Fibroblast of skin of back (primary cell): ENCODE results near the gene HCST.
"Not testable (repeated sequence)": the region's sequence is repeated elsewhere in the genome, so short reads cannot be mapped to it uniquely, and the experiment has no call there.

Experiments
- DNase-seq: peaks from one replicate; pipeline ENCODE4 v3.0.0-alpha.2; 2013

HCST gene

DNA sequence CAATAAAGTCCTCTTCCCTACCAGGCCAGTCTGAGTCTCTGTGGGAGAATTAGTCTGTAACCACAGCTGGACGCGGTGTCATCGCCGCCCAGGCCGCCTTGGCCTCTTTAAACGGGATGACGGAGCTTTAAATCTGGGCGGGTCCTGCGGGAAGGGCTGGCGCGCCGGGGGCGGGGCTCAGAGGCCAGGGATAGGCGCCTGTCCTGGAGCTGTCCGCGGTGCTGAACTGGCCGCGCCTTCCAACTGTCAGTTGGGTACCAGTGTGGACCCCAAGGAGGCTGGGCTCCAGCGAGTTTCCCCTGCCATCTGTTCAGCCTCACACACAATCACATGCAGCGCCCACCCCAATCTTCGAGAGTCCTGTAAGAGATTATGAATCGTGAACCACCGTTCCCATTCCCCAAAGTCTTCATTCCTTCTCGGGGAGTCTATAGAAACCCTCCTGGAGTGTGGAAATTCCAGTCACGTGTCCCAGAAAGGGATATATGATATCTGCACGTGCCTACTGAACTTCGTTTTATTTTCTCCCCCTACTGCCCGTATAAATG, 22.5 kb upstream of the HCST start:
- peak; percentile 90 for DNase-seq

DNA sequence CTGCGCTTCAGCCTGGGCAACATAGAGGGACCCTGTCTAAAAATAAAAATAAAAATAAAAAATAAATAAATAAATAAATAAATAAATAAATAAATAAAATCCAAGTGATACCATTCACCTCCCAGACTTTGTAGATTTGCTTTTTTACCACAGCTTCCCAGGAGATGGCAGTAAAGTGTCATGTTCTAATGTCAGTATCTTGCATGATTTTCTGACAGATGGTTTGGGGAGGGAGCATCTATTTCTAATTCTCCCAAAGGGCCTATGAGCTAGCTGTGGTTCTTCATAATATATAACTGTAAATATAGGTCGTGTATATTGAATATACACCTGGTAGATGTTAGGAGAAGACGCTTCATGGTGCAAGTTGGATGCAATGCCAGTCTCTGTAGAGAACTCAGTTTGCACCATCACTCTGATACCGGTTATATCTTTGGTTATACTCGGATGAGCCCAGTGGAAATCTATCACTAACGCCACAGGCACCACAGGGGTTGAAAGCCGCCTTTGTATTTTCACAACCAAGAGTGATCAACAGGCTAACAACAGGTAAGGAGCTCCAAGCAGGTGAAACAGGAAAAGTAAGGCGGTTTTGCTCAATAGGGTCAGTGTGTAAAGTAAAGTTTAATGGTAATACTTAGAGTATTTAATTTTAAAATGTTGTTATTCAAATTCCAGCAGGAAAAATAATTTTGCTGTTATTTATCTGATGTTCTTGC, 20.1 kb upstream of the HCST start:
- peak; percentile 80 for DNase-seq

DNA sequence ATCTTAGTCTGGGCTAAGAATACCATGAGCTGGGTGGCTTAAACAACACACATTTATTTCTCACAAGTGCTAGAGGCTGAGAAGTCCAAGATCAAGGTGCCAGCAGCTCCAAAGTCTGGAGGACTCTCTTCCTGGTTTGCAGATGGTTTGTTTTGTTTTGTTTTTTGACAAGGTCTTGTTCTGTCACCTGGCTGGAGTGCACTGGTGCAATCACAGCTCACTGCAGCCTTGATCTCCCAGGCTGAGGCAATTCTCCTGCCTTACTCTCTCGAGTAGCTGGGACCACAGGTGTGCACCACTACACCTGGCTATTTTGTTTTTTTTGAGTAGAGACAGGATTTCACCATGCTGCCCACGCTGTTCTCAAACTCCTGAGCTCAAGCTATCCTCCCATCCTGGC, 18.4 kb upstream of the HCST start:
- no peak for DNase-seq

DNA sequence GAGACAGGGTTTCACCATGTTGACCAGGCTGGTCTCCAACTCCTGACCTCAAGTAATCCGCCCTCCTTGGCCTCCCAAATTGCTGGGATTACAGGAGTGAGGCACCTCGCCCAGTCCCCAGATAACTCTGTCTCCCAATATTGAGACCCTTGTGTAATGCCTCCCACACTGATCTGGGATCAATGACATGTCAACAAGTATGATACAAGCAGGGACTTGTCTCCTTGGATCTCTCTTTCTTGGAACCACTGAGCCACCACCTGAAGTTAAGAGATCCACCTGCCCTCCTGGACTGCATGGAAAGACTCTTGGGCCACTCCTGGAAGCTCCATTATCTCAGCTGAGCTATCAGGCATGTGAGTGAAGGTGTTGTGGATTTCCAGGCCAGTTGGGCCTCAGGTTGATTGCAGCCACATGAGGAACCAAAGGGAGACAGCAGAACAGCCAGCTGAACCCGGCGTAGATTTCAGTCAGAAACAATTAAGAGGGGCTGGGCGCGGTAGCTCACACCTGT, 17.0 kb upstream of the HCST start:
- DNase-seq: no peak

DNA sequence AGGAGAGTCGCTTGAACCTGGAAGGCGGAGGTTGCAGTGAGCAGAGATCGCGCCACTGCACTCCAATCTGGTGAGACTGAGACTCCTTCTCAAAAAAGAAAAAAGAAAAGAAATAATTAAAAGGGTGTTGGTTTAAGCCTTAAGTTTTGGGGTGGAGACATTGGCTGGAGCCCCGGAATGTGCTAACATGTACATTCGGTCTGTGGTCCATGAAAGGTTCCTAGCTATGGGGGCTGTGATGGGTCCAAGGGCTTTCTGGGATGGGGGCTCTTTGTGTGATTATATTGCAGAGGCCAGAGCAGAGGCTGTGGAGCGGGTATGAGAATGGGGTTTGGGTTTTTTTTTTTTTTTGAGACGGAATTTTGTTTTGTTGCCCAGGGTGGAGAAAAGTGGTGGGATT, 16.4 kb upstream of the HCST start:
- no peak for DNase-seq

DNA sequence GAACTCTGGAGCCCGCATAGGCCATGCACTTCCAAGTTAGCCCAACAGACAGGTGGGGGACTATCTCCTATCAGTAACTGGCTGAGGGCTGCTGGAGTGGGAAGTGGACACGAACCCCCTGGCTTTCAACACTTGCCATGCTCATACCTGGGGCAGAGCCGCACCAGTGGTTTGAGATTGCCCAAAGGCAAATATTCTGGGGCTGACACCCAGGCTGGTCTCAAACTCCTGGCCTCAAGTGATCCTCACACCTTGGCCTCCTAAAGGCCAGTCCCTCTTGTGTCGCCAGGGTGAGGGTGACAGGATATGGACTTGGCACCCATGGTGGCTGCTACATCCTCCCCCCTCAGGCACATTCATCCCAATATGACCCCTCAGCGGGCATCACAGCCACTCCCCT, 15.1 kb upstream of the HCST start:
- no peak for DNase-seq

DNA sequence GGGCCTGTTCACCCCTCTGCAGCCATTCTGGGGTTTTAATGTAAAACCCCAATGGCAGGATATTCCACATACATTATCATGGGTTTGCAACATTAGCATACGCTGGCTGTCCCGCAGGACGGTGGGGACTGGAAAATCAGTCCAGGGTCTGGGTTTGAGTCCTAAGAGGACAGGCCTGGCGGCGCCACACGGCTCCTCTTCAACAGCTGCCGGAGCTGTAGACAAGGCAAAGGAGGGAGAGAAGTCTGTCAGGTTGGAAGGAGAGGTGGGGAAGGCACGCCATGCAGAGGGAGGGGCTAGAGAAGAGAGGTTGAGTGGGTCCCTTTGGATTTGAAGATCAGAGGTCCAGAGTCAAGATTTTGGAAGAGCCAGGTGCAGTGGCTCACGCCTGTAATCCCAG, 13.9 kb upstream of the HCST start:
- DNase-seq: no peak

DNA sequence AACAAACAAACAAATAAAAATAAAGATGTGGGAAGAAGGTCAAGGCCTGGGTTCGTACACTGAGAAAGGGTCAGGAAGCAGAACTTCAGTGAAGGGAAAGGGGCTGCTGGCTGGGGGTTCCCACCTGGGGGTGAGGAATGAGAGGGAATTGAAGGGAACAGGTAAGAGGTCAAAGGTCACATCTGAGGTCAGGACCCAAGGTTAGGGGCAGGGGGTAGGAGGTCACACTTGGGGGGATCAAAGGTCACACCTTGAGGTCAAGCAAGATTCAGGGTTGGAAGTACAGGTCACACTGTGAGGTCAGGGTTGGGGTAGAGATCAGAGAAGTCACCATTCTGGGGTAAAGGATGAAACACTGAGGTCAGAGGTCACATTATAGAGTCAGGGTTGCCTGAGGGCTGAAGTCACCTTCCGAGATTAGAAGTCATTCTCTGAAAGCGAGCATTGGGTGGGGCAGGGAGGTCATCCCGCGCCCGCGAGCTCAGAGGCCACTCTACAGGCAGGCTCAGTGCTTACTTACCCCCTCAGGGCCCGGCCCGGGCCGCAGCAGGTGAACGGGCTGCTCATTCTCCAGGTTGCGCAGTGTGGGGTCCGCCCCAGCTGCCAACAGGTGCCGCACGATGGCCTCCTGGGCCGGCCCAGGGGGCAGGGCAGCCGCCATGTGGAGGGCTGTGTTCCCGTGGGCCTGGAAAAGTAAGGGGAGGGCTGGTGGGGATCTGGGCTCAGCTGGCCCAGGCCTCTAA, 12.8 kb upstream of the HCST start:
- no peak for DNase-seq

DNA sequence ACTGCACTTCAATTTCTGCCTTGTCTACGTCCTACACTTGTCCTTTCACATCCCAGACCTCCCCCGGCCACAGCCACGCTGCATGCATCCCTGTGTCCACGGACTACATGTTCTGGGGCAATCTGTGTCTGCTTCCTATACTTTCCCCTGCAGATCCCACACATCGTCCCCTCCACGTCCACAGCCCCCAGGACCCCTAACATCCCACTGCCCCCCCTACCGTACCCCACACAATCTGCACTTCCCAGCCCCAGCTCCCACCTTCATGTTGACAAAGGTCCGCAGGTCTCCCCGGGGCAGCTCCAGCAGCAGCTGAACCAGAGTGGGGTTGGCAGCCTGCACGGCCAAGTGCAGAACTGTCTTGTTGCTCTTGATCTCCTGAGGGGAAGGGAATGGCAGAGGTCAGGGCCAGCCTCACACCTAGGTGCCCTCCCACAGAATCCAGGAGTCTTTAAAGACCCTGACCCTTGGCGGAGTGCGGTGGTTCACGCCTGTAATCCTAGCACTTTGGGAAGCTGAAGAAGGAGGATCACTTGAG, 12.1 kb upstream of the HCST start:
- DNase-seq: no peak

DNA sequence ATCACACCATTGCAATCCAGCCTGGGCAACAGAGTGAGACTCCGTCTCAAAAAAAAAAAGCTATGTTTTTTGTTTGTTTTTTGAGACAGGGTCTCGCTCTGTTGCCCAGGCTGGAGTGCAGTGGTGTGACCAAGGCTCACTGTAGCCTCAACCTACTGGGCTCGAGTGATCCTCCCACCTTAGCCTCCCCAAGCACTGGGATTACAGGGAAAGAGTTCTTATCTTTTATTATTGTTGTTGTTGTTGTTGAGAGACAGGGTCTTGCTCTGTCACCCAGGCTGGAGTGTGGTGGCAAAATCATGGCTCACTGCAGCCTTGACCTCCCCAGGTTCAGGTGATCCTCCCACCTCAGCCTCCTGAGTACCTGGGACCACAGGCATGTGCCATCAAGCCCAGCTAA, 10.5 kb upstream of the HCST start:
- not testable (repeated sequence) for DNase-seq

DNA sequence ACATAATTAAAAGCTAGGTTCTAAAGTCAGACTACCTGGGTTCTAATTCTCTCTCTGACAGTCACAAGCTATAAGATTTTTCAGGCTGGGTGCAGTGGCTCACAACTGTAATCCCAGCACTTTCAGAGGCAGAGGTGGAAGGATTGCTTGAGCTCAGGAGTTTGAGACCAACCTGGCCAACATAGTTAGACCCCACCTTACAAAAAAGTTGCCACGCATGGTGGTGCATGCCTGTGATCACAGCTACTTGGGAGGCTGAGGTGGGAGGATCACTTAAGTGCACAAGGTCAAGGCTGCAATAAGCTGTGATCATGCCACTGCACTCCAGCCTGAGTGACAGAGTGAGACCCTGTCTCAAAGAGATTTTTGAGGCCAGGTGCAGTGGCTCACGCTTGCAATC, 8.0 kb upstream of the HCST start:
- no peak for DNase-seq

DNA sequence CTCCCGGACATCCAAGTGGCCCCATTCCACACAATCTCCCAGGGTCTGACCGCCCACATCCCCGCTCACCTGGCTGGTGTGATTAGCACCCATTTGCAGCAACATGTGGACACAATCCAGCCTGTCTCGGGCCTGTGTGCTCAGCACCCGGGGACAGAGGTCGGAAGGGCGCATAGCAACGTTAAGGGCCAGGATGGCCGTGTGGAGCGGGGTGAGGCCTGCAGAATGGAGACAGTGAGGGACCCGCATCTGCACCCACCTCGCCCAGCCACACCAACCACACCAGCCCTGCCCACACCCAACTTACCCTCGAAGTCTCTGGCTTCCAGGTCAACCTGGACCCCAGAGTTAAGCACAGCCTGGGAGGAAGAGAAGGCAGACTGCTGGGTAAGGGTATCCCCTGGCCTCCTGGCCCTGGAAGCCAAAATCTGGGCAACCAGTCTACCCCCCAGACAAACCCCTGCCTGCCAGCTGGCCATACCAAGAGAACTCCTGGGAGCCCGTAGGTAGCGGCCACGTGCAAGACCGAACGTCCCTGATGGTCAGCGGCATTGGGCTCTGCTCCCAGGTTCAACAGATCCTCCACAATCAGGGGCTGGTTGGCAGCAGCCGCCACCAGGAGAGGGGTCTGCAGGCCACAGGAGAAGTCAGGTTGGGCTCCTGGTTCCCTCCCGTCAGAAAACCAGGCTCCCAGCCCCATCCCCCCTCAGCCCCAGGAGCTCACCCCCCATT, 6.3 kb upstream of the HCST start:
- no peak for DNase-seq

DNA sequence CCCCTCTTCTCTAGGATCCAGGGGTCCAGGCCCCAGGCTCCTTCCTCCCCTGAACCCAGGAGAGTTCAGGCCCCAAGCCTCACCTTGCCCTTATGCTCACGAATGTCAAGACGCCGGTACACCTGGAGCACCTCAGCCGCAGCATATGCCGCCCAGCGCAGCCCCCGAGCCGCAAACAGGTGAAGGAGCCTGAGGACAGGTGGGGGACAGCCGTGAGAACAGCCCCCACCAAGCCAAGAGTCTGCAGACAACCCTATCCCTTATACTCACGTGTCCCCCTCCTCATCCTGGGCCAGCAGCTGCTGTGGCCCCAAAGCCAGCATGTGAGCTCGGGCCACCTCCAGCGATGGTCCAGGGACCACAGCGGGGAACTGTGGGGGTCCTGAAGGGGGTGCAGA, 5.7 kb upstream of the HCST start:
- DNase-seq: no peak

DNA sequence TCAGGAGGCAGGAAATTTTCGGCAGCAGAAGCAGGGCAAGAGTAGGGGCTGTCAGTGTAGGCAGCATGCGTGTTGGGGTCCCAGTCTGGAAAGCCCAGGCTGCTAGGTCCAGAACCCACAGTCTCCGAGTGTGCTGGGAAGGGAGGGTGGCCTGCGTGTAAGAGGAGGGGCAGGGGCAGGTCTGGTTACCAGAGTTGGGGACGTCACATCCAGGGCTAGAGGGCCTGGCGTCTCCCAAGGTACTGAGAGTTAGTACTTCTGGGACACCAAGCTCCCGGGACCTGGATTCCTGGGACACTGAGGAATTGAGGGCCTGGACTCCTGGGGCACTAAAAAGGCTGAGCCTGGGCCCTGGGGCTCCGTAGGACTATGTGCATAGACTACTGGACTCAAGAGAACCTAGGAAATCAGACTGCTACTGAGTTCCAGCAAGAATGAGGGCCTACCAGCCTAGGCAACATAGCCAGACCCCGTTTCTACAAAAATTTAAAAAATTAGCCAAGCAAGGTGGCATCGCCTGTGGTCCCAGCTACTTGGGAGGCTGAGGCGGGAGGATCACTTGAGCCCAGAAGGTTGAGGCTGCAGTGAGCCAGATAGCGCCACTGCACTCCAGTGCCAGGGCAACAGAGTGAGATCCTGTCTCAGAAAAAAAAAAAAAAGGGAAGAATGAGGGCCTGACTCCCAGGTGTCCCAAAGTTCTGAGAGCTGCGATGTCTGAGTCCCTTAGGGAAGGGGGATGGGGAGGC, 4.5 kb upstream of the HCST start:
- no peak for DNase-seq

DNA sequence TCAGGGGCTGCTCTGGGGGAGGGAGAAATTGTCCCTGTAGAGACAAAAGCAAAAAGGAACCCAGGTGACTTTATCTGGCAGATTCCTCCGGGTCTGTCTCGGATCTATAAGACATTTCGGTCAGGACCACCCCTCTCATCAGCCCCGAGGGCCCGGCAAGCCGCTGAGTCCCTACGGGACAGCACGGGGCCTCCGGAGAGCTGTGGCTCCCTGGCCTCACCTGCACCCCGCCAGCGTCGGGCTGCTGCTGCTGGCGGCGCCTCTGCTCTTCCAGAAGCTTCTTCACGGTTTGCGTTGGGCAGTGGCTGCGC, 3.9 kb upstream of the HCST start:
- no peak for DNase-seq

DNA sequence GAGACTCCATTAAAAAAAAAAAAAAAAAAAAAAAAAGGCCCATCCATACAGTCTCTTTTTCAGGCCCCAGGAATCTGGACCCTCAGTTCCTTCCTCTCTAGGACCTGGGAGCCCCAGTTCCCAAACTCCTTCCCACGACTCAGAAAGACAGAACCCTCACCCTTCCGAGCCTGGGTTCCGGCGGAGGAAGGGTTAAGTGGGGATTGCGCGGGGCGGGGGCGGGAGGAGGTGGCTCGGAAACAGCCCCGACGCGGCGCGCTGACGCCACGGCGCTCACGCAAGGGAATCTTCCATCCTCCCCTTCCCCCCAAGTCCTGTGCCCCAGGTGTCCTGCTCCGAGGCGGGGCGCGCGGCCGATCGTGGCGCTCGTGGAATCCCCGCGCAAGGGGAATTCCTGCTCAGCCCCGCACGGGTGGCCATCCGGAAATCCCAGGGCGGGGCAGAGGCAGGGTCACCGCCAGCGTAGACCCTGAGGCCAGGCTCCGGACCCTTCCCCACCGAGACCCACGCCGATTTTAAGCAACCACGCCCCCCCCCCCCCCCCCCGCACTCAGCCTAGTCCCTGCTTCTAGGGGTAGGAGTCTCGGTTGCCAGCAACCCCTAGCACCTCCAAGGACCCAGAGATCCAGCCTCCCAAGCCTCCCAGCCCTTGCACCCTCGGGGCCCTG, 2.6 kb upstream of the HCST start:
- peak; percentile 79 for DNase-seq

DNA sequence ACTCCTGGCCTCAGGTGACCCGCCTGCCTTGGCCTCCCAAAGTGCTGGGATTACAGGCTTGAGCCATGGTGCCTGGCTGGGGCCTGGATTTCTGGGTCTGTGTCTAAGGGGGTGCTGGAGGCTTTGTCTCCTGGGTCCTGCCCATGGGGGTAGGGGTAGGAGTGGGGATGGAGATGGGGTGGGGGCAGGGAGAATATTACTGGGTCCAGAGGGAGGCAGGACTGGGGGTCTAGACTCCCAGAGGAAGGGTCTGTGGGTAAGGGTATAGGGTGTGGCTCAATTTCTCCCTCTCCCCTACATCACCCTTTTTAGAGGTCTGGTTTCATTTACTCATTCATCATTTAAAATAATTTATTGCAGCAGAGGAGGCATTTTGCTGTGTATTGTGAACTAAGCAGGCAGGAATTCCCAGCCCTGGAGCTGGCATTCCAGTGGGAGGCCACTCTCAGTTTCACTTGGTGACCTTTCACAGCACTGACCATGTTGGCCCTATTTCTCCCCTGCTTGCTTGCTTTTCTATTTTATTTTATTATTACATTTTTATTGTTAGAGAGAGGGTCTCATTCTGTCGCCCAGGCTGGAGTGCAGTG, 1.2 kb upstream of the HCST start:
- DNase-seq: peak; percentile 69

DNA sequence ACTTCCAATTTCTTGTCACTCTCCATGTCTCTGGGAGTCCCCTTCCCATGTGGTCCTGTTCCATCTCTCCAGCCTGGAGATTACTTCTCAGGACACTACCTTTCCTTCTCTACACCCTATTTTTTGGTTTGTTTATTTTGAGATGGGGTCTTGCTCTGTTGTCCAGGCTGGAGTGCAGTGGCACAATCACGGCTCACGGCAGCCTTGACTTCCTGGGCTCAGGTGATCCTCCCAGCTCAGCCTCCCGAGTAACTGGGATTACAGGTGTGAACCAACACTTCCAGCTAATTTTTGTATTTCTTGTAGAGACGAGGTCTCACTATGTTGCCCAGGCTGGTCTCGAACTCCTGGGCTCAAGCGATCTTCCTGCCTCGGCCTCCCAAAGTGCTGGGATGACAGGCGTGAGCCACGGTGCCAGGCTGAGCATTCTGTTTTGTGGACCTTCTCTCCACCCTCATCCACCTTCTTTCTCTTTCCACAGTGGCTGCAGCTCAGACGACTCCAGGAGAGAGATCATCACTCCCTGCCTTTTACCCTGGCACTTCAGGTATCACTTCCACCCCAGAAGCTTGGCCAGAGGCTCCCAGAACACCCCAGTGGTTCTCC, 644 bp downstream of the HCST start:
- no peak for DNase-seq

DNA sequence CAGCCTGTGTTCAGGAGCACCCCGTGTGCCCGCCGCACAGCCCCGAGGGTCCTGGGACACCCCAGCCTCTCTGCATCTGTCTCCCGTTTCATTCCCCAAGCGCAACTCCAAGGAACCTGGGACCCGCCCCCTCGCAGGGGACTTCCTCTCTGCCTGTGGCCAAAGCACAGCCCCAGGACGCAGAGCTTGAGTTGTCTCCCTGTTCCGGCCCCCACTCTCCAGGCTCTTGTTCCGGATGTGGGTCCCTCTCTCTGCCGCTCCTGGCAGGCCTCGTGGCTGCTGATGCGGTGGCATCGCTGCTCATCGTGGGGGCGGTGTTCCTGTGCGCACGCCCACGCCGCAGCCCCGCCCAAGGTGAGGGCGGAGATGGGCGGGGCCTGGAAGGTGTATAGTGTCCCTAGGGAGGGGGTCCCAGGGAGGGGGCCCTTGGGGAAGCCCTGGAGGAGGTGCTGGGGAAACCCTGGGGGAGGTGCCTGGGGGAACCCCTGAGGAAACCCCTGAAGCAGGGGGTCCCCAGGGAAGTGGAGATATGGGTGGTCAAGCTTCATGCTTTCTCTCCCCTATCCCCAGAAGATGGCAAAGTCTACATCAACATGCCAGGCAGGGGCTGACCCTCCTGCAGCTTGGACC, 1.3 kb downstream of the HCST start:
- DNase-seq: peak; percentile 76

DNA sequence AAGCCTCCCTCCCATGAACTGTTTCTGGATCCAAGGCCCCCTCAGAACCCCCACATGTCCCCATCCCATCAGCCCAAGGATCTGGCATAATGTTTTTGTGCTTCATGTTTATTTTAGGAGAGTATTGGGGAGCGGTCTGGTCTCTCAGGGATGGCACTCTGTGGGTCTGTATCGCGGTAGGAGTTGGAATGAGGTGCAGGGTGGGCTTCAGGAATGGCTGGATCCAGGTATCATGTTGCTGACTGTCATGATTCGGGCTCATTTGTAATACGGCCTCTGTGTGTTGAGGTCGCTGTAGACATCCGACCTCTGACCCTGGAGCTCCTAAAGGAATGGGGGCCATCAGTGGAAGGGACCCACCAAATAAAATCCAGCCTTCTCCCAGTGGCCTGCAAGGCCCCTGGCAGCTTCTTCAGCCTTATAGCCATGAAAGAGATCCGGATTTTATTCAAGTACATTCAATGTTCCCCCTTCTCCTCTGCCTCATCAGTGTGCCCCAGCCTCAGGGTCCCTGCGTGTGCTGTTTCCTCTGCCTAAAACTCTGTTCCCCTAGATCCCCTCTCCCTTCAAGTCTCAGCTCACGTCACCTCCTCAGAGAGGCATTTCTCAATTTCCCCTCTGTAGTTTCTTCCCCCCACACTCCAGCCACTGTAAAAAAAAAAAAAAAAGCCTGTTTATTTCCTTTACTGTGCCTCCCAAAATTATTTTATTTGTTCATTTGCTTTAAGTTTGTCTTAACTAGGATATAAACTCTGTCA, 2.2 kb downstream of the HCST start:
- DNase-seq: no peak
